ENCODE data around the gene AK9.

AK9 gene

GRCh38 chr6:109471105-109471810 is 219.7 kb downstream of the AK9 start:
- no peak for TF ChIP-seq SIN3A (IDR thresholded peaks at IDR 0.05; ENCODE audit: borderline replicate concordance, insufficient read depth, low read length)
- no peak for TF ChIP-seq POLR2AphosphoS5 (IDR thresholded peaks at IDR 0.05; ENCODE audit: low read depth, low read length)

DNA sequence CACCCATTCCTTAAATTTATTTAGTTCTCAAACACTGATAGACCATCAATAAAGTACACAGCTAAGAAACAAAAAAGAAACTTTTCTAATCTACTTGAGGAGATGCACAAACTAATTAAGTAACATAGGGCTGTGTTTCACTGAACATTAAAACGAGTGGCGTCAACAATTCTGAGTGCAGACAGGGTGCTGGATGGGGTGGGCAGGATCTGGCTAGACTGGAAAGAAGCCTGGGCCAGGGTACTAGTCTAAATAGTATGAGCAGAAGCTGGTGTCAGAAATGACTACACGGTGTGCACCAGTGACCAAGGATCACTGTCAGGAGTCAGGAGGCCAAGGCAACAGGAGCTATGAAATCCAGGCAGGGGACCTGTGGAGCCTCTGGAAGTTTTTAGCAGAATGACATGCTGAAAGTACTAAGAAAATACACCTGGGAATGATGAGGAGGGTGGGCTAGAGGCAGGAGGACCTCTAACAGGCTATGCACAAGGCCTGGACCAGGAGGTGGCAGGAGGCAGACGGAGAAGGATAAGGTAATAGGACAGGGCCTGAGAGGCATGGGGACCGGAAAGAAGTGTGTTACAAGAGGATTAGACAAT is 221.3 kb downstream of the AK9 start:
- TF ChIP-seq SIN3A (IDR thresholded peaks at IDR 0.05; ENCODE audit: borderline replicate concordance, insufficient read depth, low read length) (no peak), FOXP2 (optimal IDR thresholded peaks at IDR 0.05; ENCODE audit: borderline replicate concordance, extremely low read depth, extremely low read length, insufficient read depth) (no peak), POLR2AphosphoS5 (IDR thresholded peaks at IDR 0.05; ENCODE audit: low read depth, low read length) (no peak), TAF1 (IDR thresholded peaks at IDR 0.05; ENCODE audit: borderline replicate concordance, insufficient read depth, low read length) (no peak)
- TF ChIP-seq, protein P1, sequence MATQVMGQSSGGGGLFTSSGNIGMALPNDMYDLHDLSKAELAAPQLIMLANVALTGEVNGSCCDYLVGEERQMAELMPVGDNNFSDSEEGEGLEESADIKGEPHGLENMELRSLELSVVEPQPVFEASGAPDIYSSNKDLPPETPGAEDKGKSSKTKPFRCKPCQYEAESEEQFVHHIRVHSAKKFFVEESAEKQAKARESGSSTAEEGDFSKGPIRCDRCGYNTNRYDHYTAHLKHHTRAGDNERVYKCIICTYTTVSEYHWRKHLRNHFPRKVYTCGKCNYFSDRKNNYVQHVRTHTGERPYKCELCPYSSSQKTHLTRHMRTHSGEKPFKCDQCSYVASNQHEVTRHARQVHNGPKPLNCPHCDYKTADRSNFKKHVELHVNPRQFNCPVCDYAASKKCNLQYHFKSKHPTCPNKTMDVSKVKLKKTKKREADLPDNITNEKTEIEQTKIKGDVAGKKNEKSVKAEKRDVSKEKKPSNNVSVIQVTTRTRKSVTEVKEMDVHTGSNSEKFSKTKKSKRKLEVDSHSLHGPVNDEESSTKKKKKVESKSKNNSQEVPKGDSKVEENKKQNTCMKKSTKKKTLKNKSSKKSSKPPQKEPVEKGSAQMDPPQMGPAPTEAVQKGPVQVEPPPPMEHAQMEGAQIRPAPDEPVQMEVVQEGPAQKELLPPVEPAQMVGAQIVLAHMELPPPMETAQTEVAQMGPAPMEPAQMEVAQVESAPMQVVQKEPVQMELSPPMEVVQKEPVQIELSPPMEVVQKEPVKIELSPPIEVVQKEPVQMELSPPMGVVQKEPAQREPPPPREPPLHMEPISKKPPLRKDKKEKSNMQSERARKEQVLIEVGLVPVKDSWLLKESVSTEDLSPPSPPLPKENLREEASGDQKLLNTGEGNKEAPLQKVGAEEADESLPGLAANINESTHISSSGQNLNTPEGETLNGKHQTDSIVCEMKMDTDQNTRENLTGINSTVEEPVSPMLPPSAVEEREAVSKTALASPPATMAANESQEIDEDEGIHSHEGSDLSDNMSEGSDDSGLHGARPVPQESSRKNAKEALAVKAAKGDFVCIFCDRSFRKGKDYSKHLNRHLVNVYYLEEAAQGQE (IDR thresholded peaks at IDR 0.05; ENCODE audit: insufficient read depth in 1 of 2, low read depth in 2 of 2, low read length in 2 of 2): no peak

GRCh38 chr6:109467696-109468095 is 223.3 kb downstream of the AK9 start:
- TF ChIP-seq POLR2AphosphoS5 (IDR thresholded peaks at IDR 0.05; ENCODE audit: low read depth, low read length) (no peak), FOXP2 (optimal IDR thresholded peaks at IDR 0.05; ENCODE audit: borderline replicate concordance, extremely low read depth, extremely low read length, insufficient read depth) (no peak), SIN3A (IDR thresholded peaks at IDR 0.05; ENCODE audit: borderline replicate concordance, insufficient read depth, low read length) (no peak), TAF1 (IDR thresholded peaks at IDR 0.05; ENCODE audit: borderline replicate concordance, insufficient read depth, low read length) (no peak)
- TF ChIP-seq, protein P1 (IDR thresholded peaks at IDR 0.05; ENCODE audit: insufficient read depth in 1 of 2, low read depth in 2 of 2, low read length in 2 of 2): no peak

GRCh38 chr6:109466212-109466923 is 224.6 kb downstream of the AK9 start:
- no peak for TF ChIP-seq FOXP2 (optimal IDR thresholded peaks at IDR 0.05; ENCODE audit: borderline replicate concordance, extremely low read depth, extremely low read length, insufficient read depth)
- TF ChIP-seq TAF1 (IDR thresholded peaks at IDR 0.05; ENCODE audit: borderline replicate concordance, insufficient read depth, low read length): no peak
- TF ChIP-seq SIN3A (IDR thresholded peaks at IDR 0.05; ENCODE audit: borderline replicate concordance, insufficient read depth, low read length): no peak
- TF ChIP-seq POLR2AphosphoS5 (IDR thresholded peaks at IDR 0.05; ENCODE audit: low read depth, low read length): no peak
- TF ChIP-seq, protein P1 (IDR thresholded peaks at IDR 0.05; ENCODE audit: insufficient read depth in 1 of 2, low read depth in 2 of 2, low read length in 2 of 2): no peak

DNA sequence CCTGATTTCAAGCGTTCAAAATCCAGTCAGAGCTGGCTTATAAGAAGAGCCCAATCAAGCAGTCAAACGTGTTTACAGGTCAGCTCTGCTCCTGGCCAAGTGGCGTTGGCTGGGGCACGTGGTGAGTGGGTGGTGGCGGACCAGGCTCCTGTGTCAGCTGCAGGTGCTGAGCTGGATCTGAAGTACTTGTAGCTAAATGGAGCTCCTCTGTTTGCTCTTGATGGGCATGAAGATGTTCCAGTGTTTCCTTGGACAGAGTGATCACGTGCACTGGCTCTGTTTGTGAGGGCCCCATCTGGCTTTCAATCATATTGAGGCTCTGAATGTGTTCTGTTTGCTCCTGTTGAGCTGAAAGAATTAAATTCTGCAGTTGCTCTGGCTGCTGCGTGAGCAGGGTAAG is 225.2 kb downstream of the AK9 start:
- TF ChIP-seq POLR2AphosphoS5 (IDR thresholded peaks at IDR 0.05; ENCODE audit: low read depth, low read length) (no peak), TAF1 (IDR thresholded peaks at IDR 0.05; ENCODE audit: borderline replicate concordance, insufficient read depth, low read length) (no peak), SIN3A (IDR thresholded peaks at IDR 0.05; ENCODE audit: borderline replicate concordance, insufficient read depth, low read length) (no peak), FOXP2 (optimal IDR thresholded peaks at IDR 0.05; ENCODE audit: borderline replicate concordance, extremely low read depth, extremely low read length, insufficient read depth) (no peak)
- TF ChIP-seq, protein P1 (IDR thresholded peaks at IDR 0.05; ENCODE audit: insufficient read depth in 1 of 2, low read depth in 2 of 2, low read length in 2 of 2): no peak
